Hepatocyte (in vitro differentiated cells): ENCODE data around the gene TBC1D3B. TPM values are rescaled to one million over a fixed set of nuclear protein-coding genes. Genes with fewer than 3 reads are reported as not detected.
"Not testable (repeated sequence)": the region's sequence is repeated elsewhere in the genome, so short reads cannot be mapped to it uniquely, and the experiment has no call there.

Source experiments
- DNase-seq: peaks from one replicate; pipeline ENCODE4 v3.0.0-alpha.2; 2016; ENCODE audit warnings: low spot score
- H2AFZ ChIP-seq: fragments of 200-600 bp; sonication (generic); 2 replicates; pipeline ENCODE4 v1.6.0; 2016; ENCODE audit warnings: antibody characterized with exemption, mild to moderate bottlenecking
- H3K27ac ChIP-seq: fragments of 200-600 bp; sonication (generic); 2 replicates; pipeline ENCODE4 v1.5.1; 2016; ENCODE audit warnings: mild to moderate bottlenecking
- H3K27me3 ChIP-seq: fragments of 200-600 bp; sonication (generic); 2 replicates; pipeline ENCODE4 v1.6.1; 2016
- H3K36me3 ChIP-seq: fragments of 200-600 bp; sonication (generic); replicated peaks from 2 replicates; pipeline ENCODE4 v1.5.1; 2016; ENCODE audit warnings: low read depth; ENCODE audit not compliant: insufficient read depth
- H3K4me1 ChIP-seq: fragments of 200-600 bp; sonication (generic); 2 replicates; pipeline ENCODE4 v1.5.1; 2016; ENCODE audit warnings: mild to moderate bottlenecking, moderate library complexity; ENCODE audit not compliant: insufficient read depth
- H3K4me2 ChIP-seq: fragments of 200-600 bp; sonication (generic); 2 replicates; pipeline ENCODE4 v1.6.0; 2016
- H3K4me3 ChIP-seq: fragments of 200-600 bp; sonication (generic); 2 replicates; pipeline ENCODE4 v1.5.1; 2016; ENCODE audit warnings: mild to moderate bottlenecking
- H3K79me2 ChIP-seq: fragments of 200-600 bp; sonication (generic); 2 replicates; pipeline ENCODE4 v1.6.0; 2017; ENCODE audit warnings: mild to moderate bottlenecking
- H3K9me2 ChIP-seq: fragments of 200-600 bp; sonication (generic); replicated peaks from 2 replicates; pipeline ENCODE4 v1.6.0; 2017; ENCODE audit warnings: mild to moderate bottlenecking; ENCODE audit not compliant: insufficient read depth
- H3K9me3 ChIP-seq: fragments of 200-600 bp; sonication (generic); 2 replicates; pipeline ENCODE4 v1.5.1; 2016; ENCODE audit warnings: low read depth, mild to moderate bottlenecking
- H4K20me1 ChIP-seq: fragments of 200-600 bp; sonication (generic); 2 replicates; pipeline ENCODE4 v1.6.0; 2016; ENCODE audit warnings: mild to moderate bottlenecking; ENCODE audit not compliant: insufficient read depth, poor library complexity, severe bottlenecking
- EZH2 ChIP-seq: fragments of 200-600 bp; sonication (generic); IDR thresholded peaks from 2 replicates; pipeline ENCODE4 v1.6.1; 2016; ENCODE audit warnings: antibody characterized with exemption, mild to moderate bottlenecking, borderline replicate concordance
- EZH2phosphoT487 ChIP-seq: fragments of 200-600 bp; sonication (generic); IDR thresholded peaks from one replicate; pipeline ENCODE4 v1.6.1; 2018; ENCODE audit warnings: antibody characterized with exemption, mild to moderate bottlenecking, low read depth, moderate library complexity; ENCODE audit not compliant: unreplicated experiment, severe bottlenecking
- WGBS: methylation state at CpG from one replicate; pipeline ENCODE4 v1.1.6; 2016; ENCODE audit warnings: low lambda C conversion rate; ENCODE audit errors: missing lambda C conversion rate; 5-methylcytosine and 5-hydroxymethylcytosine counted together
- polyA plus RNA-seq: library from polyadenylated mRNA; unstranded; fragments of >200 nt; fragmentation: Nextera tagmentation; extraction: Ambion mirVana; gene quantifications from 2 replicates; pipeline ENCODE4 v1.2.1, GENCODE V29; 2016
- total RNA-seq: library from RNA; depleted of rRNA; stranded (reverse); fragments of >200 nt; gene quantifications from 2 replicates; pipeline ENCODE4 v1.2.3, GENCODE V29; 2014
- TF ChIP-seq, protein P1 (sequence below): fragments of 200-600 bp; sonication (generic); IDR thresholded peaks from 2 replicates; pipeline ENCODE4 v1.5.1; 2016; ENCODE audit warnings: antibody characterized with exemption, mild to moderate bottlenecking; ENCODE audit not compliant: poor library complexity

TBC1D3B gene
- total and polyA plus RNA-seq, 2 experiments from 2014 or later: 4.7 TPM; not detected in 1

GRCh38 chr17:36214918-36215317 lies 38.5 kb upstream of the TBC1D3B start:
- Histone ChIP-seq H3K27ac (no peak overlapping the region), H3K9me2 (no peaks in the 10 kb centered on the region), H4K20me1 (no peaks in the 10 kb centered on the region), H3K27me3 (peaks cover 15% of the 10 kb centered on the region), H3K4me1 (no peaks in the 10 kb centered on the region), H2AFZ (no peak overlapping the region), H3K4me3 (no peak overlapping the region), H3K79me2 (no peaks in the 10 kb centered on the region), H3K36me3 (no peaks in the 10 kb centered on the region), H3K9me3 (no peaks in the 10 kb centered on the region), H3K4me2 (no peak overlapping the region)
- DNase-seq: no peak
- TF ChIP-seq, protein P1, sequence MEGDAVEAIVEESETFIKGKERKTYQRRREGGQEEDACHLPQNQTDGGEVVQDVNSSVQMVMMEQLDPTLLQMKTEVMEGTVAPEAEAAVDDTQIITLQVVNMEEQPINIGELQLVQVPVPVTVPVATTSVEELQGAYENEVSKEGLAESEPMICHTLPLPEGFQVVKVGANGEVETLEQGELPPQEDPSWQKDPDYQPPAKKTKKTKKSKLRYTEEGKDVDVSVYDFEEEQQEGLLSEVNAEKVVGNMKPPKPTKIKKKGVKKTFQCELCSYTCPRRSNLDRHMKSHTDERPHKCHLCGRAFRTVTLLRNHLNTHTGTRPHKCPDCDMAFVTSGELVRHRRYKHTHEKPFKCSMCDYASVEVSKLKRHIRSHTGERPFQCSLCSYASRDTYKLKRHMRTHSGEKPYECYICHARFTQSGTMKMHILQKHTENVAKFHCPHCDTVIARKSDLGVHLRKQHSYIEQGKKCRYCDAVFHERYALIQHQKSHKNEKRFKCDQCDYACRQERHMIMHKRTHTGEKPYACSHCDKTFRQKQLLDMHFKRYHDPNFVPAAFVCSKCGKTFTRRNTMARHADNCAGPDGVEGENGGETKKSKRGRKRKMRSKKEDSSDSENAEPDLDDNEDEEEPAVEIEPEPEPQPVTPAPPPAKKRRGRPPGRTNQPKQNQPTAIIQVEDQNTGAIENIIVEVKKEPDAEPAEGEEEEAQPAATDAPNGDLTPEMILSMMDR: no peak
- TF ChIP-seq EZH2phosphoT487 (no peak), EZH2 (no peak)

DNA sequence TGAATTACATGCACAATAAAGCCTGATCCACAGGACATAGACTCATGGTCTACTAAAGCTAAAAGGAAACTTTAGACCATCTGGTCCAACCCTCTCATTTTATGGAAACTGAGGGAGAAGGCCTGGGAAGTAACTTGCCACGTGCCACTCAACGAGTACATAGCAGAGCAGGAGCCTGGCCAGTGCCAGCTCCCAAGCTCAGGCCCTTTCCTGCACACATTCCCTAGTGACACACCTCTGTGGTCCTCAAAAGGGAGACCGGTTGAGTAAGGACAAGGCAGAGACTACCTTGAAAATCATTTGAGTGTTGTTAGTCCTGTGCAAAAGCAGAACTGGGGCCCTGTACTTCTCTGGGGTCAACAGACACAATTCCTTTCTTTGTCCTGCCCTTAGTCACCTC lies 37.3 kb upstream of the TBC1D3B start:
- Histone ChIP-seq H3K4me2 (no peak overlapping the region), H2AFZ (no peak overlapping the region), H4K20me1 (no peaks in the 10 kb centered on the region), H3K9me2 (no peaks in the 10 kb centered on the region), H3K9me3 (no peaks in the 10 kb centered on the region), H3K4me1 (no peaks in the 10 kb centered on the region), H3K4me3 (no peak overlapping the region), H3K36me3 (no peaks in the 10 kb centered on the region), H3K27me3 (peaks cover 15% of the 10 kb centered on the region), H3K79me2 (no peaks in the 10 kb centered on the region), H3K27ac (no peak overlapping the region)
- DNase-seq: no peak
- 93% methylated on average over 3 of the region's 3 CpGs for WGBS
- no peak for TF ChIP-seq EZH2phosphoT487
- TF ChIP-seq, protein P1: no peak
- TF ChIP-seq EZH2: no peak

- no peaks in the 10 kb centered on the region for H4K20me1 ChIP-seq
- H3K4me1 ChIP-seq: no peaks in the 10 kb centered on the region
- H3K4me3 ChIP-seq: no peak overlapping the region
- 89% methylated on average over 3 of the region's 3 CpGs for WGBS
- no peaks in the 10 kb centered on the region for H3K36me3 ChIP-seq
- H3K27ac ChIP-seq: no peak overlapping the region
- H2AFZ ChIP-seq: no peak overlapping the region
- H3K9me2 ChIP-seq: no peaks in the 10 kb centered on the region
- TF ChIP-seq EZH2: no peak
- TF ChIP-seq, protein P1: no peak
- no peak for TF ChIP-seq EZH2phosphoT487
- no peak overlapping the region for H3K4me2 ChIP-seq
- H3K79me2 ChIP-seq: no peaks in the 10 kb centered on the region
- peaks cover 15% of the 10 kb centered on the region for H3K27me3 ChIP-seq
- H3K9me3 ChIP-seq: no peaks in the 10 kb centered on the region
- DNase-seq: no peak
These were observed 36.5 kb upstream of the TBC1D3B start for GRCh38 chr17:36212966-36213365.

GRCh38 chr17:36212272-36212605 lies 35.8 kb upstream of the TBC1D3B start:
- Histone ChIP-seq H3K79me2 (no peaks in the 10 kb centered on the region), H3K4me3 (no peak overlapping the region), H3K9me3 (no peaks in the 10 kb centered on the region), H2AFZ (no peak overlapping the region), H3K27ac (no peak overlapping the region), H3K27me3 (peaks cover 15% of the 10 kb centered on the region), H3K4me1 (no peaks in the 10 kb centered on the region), H3K4me2 (no peak overlapping the region), H3K9me2 (no peaks in the 10 kb centered on the region), H3K36me3 (no peaks in the 10 kb centered on the region), H4K20me1 (no peaks in the 10 kb centered on the region)
- TF ChIP-seq EZH2 (no peak), EZH2phosphoT487 (no peak)
- TF ChIP-seq, protein P1: no peak
- no peak for DNase-seq
- WGBS: 38% methylated on average over 4 of the region's 4 CpGs

DNA sequence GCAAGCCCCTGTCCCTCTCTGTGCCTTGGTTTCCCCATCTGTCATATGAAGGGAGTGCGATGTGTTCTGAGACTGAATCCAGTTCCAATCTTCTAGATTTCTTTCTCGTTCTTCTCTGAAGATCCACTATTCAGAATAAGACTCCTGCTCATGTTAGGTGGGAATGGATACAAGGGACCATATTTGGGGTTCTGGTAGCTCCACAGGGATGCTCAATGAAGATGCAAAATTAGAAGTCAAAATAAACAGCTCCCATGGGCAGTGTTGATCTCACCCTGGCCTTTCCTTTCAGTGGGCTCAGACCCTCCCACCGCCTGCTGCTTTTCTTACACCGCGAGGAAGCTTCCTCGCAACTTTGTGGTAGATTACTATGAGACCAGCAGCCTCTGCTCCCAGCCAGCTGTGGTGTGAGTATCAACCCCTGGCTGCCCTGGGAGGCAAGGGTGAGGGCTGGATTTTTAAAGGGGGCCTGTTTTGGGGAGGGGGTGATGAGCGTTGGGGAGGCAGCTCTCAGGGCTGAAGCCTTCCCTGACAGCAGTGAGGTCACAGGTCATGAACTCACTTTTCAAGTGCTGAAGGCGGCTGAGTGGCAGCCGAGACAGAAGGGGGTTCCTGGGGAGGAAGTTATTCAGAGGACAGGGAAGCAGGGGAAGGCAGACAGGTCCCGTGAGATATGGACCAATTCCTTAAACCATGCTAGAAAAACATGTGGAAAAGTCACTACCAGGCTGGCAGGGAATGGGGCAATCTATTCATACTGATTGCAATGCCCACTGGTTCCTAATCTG lies 35.2 kb upstream of the TBC1D3B start:
- not testable (repeated sequence) for H3K4me1 ChIP-seq, DNase-seq, H4K20me1 ChIP-seq, H3K27ac ChIP-seq, H3K4me2 ChIP-seq, H3K4me3 ChIP-seq, H3K9me3 ChIP-seq, H3K36me3 ChIP-seq, H3K79me2 ChIP-seq, H3K9me2 ChIP-seq, H2AFZ ChIP-seq
- 78% methylated on average over 10 of the region's 10 CpGs for WGBS
- peaks cover 15% of the 10 kb centered on the region for H3K27me3 ChIP-seq
